Adipocyte (in vitro differentiated cells): ENCODE data around the gene TECPR2.
"Not testable (repeated sequence)": the region's sequence is repeated elsewhere in the genome, so short reads cannot be mapped to it uniquely, and the experiment has no call there.

Experiments used
- DNase-seq: peaks from one replicate; pipeline ENCODE4 v3.0.0-alpha.2; 2015; ENCODE audit warnings: low read depth
- H3K27me3 ChIP-seq: replicated peaks from 2 replicates; pipeline ENCODE4 v1.7.0; 2013; ENCODE audit warnings: mild to moderate bottlenecking, low read length, moderate library complexity; ENCODE audit not compliant: control insufficient read depth, insufficient read depth
- H3K36me3 ChIP-seq: 2 replicates; pipeline ENCODE4 v1.7.0; 2013; ENCODE audit warnings: low read length, mild to moderate bottlenecking, moderate library complexity; ENCODE audit not compliant: control insufficient read depth, insufficient read depth, severe bottlenecking
- H3K4me1 ChIP-seq: 2 replicates; pipeline ENCODE4 v1.7.0; 2013; ENCODE audit warnings: mild to moderate bottlenecking, low read length, moderate library complexity; ENCODE audit not compliant: control insufficient read depth, insufficient read depth
- H3K4me3 ChIP-seq: 2 replicates; pipeline ENCODE4 v1.7.0; 2013; ENCODE audit warnings: mild to moderate bottlenecking, low read length, moderate library complexity
- H3K9ac ChIP-seq: 2 replicates; pipeline ENCODE4 v1.7.0; 2013; ENCODE audit warnings: mild to moderate bottlenecking, low read length, moderate library complexity
- H3K9me3 ChIP-seq: 2 replicates; pipeline ENCODE4 v1.7.0; 2013; ENCODE audit warnings: mild to moderate bottlenecking, low read length, moderate library complexity; ENCODE audit not compliant: control insufficient read depth

TECPR2 gene

GRCh38 chr14:102541771-102542170 is 179.0 kb downstream of the TECPR2 start:
- DNase-seq: no peak
- Histone ChIP-seq H3K4me3 (no peak overlapping the region), H3K36me3 (no peaks in the 10 kb centered on the region), H3K4me1 (peaks cover 9% of the 10 kb centered on the region), H3K27me3 (peaks cover 14% of the 10 kb centered on the region), H3K9ac (no peak overlapping the region), H3K9me3 (no peaks in the 10 kb centered on the region)

- no peaks in the 10 kb centered on the region for H3K9me3 ChIP-seq
- no peaks in the 10 kb centered on the region for H3K36me3 ChIP-seq
- DNase-seq: no peak
- H3K27me3 ChIP-seq: peaks cover 19% of the 10 kb centered on the region
- H3K4me1 ChIP-seq: peaks cover 9% of the 10 kb centered on the region
- no peak overlapping the region for H3K9ac ChIP-seq
- H3K4me3 ChIP-seq: no peak overlapping the region
These were observed 181.5 kb downstream of the TECPR2 start for GRCh38 chr14:102544046-102544746.

GRCh38 chr14:102544747-102545460 is 182.2 kb downstream of the TECPR2 start:
- Histone ChIP-seq H3K9me3 (no peaks in the 10 kb centered on the region), H3K27me3 (peaks cover 19% of the 10 kb centered on the region), H3K4me1 (peaks cover 9% of the 10 kb centered on the region), H3K4me3 (no peak overlapping the region), H3K36me3 (no peaks in the 10 kb centered on the region), H3K9ac (no peak overlapping the region)
- peak; percentile 16 for DNase-seq

- Histone ChIP-seq H3K4me3 (no peak overlapping the region), H3K36me3 (no peaks in the 10 kb centered on the region), H3K4me1 (peaks cover 9% of the 10 kb centered on the region), H3K9ac (no peak overlapping the region), H3K27me3 (peaks cover 16% of the 10 kb centered on the region), H3K9me3 (no peaks in the 10 kb centered on the region)
- DNase-seq: peak; percentile 16
These were observed 182.9 kb downstream of the TECPR2 start for GRCh38 chr14:102545461-102546265.

GRCh38 chr14:102548616-102549240 is 186.0 kb downstream of the TECPR2 start:
- Histone ChIP-seq H3K36me3 (no peaks in the 10 kb centered on the region), H3K4me3 (no peak overlapping the region), H3K9me3 (no peaks in the 10 kb centered on the region), H3K9ac (no peak overlapping the region), H3K4me1 (peaks cover 24% of the 10 kb centered on the region), H3K27me3 (peaks cover 10% of the 10 kb centered on the region)
- DNase-seq: no peak

- H3K36me3 ChIP-seq, DNase-seq, H3K27me3 ChIP-seq, H3K4me3 ChIP-seq, H3K9ac ChIP-seq, H3K9me3 ChIP-seq: not testable (repeated sequence)
- peaks cover 16% of the 10 kb centered on the region for H3K4me1 ChIP-seq
These were observed 188.2 kb downstream of the TECPR2 start for GRCh38 chr14:102550927-102551401.
